ENCODE data around the gene CTNNA1. TPM values are rescaled to one million over a fixed set of nuclear protein-coding genes. Genes with fewer than 3 reads are reported as not detected.

CTNNA1 gene
- total and polyA plus RNA-seq, 2 donors (not counting 3 experiments of a cell fraction or from before 2014, with no cell fraction given), result 156 to 394 TPM

DNA sequence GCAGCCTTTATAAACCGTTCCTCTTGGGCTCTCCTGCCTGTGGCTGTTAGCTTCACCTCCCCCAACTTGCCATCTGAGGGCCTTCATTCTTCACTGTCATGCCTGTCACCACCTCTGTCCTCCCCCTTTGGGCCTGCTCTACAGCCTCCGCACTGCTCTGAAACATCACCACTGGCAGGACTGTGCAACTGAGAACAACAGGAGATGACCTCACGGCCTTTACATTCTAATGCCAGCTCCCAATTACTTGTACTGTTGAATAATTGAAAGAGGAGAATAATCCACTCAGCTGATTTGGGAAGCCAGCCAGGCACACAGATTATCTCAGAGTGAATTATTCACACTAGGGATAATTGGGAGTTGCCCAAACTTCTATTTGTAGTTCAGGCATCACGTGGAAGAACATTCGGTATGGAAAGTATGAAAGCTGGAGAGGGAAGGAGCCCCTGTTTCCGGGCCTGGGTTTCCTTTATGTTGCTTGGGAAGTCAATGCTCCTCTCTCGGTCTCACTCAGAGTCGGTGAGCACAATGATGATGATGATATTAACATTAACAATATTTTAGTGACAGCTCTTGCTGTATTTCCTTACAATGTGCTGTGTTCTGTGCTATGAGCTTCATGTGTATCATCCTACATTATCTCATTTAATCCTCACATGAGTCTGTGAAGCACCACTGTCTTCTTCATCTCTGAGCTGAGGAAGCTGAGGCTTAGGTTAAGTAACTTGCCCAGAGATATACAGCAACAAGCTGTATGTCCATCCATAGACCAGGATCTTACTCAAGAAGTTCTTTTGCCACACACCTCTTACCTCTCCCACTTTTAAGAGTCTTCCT is 221.2 kb downstream of the CTNNA1 start:
- Histone ChIP-seq H3K9ac (replicated peaks; ENCODE audit: extremely low read depth, insufficient read depth, low read length) (no peak overlapping the region), H3K4me3 (replicated peaks in 1 of 3; ENCODE audit: insufficient read depth in 1 of 3, low read depth in 1 of 3, low read length in 3 of 3) (no peak overlapping the region), H3K4me2 (ENCODE audit: insufficient read depth, low read length) (peak overlapping the region; percentile 5), H4K20me1 (replicated peaks; ENCODE audit: control insufficient read depth, extremely low read depth, insufficient read depth, low read length) (no peaks in the 10 kb centered on the region), H3K9me1 (replicated peaks; ENCODE audit: control insufficient read depth, extremely low read depth, insufficient read depth, low read length) (no peaks in the 10 kb centered on the region), H3K27ac (ENCODE audit: insufficient read depth, low read depth, low read length) (peak overlapping the region; percentile 52), H3K27me3 (ENCODE audit: control insufficient read depth in 2 of 2, insufficient read depth in 2 of 2, low read length in 2 of 2) (no peaks in the 10 kb centered on the region), H3K9me3 (replicated peaks; ENCODE audit: control insufficient read depth, insufficient read depth, low read length) (no peaks in the 10 kb centered on the region), H3K79me2 (ENCODE audit: control insufficient read depth, insufficient read depth, low read length) (no peaks in the 10 kb centered on the region), H2AFZ (ENCODE audit: low read depth, low read length) (no peak overlapping the region), H3K4me1 (ENCODE audit: control insufficient read depth, extremely low read depth, insufficient read depth, low read length) (peaks cover 13% of the 10 kb centered on the region), H3K36me3 (ENCODE audit: control insufficient read depth in 2 of 2, extremely low read depth in 1 of 2, insufficient read depth in 2 of 2, low read length in 2 of 2) (no peaks in the 10 kb centered on the region)
- DNase-seq (ENCODE audit: low read depth, low spot score), result peak; percentile 97
- ChIA-PET CTCF (interaction anchor here (1.0 to 2.4 kb wide), 6 partner anchors 9 to 150 kb away, joined by 3 to 9 read pairs (median 6); no protein-coding TSS in a partner anchor), POLR2A (no interaction called here)
- TF ChIP-seq JUN (IDR thresholded peaks at IDR 0.05; ENCODE audit: borderline replicate concordance, insufficient read depth, insufficient read length, low read depth), result peak; percentile 31
- TF ChIP-seq GATA2 (IDR thresholded peaks at IDR 0.05; ENCODE audit: insufficient read depth, insufficient read length, low read depth, low read length), result no peak
- dilution Hi-C loops (cut with MboI; ENCODE audit: extremely low pct_ligation_motif_present, low sequenced_read_pairs), result no loop called here
- intact Hi-C loops (cut with micrococcal nuclease), result no loop called here
- BruUV-seq (replicated peaks), result TSS peak; percentile 74
- FAIRE-seq, result peak; percentile 98

DNA sequence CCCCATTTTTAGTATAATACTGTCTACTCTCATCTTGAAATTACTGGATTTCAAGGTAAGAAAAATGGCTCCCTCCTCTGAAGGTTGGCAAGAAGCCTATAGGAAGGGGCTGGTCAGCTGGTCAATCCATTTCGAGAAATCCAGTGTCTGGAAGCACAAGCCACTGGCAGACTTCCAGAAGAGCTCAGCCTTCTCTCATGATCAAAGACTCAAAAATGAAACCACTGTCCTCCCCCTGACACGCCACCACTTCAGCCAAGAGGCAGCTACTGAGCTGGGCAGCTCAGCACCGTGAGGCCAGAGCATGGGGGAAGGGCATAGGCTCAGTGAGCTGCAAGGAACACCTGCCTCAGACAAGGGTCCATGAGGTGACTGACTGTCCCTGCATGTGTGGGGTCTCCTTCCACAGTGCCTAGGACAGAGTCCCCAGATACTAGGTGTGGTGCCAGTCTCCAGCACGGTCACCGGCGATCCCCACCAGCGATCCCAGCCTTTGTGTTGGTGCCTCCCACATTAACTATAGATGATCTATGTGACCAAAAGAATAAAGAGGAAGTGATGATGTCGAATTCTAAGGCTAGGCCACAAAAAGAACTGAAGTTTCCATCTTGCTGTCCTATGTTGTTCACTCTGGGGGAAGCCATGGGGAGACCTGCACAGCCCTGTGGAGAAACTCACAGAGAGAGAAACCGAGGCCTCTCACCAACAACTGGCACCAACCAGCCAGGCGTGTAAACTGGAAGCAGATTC is 222.0 kb downstream of the CTNNA1 start:
- FAIRE-seq (peak; percentile 35), DNase-seq (ENCODE audit: low read depth, low spot score) (peak; percentile 66)
- intact Hi-C loops (cut with micrococcal nuclease), result no loop called here
- Histone ChIP-seq H3K27ac (ENCODE audit: insufficient read depth, low read depth, low read length) (peak overlapping the region; percentile 52), H4K20me1 (replicated peaks; ENCODE audit: control insufficient read depth, extremely low read depth, insufficient read depth, low read length) (no peaks in the 10 kb centered on the region), H3K36me3 (ENCODE audit: control insufficient read depth in 2 of 2, extremely low read depth in 1 of 2, insufficient read depth in 2 of 2, low read length in 2 of 2) (no peaks in the 10 kb centered on the region), H3K4me1 (ENCODE audit: control insufficient read depth, extremely low read depth, insufficient read depth, low read length) (peaks cover 13% of the 10 kb centered on the region), H3K79me2 (ENCODE audit: control insufficient read depth, insufficient read depth, low read length) (no peaks in the 10 kb centered on the region), H3K27me3 (ENCODE audit: control insufficient read depth in 2 of 2, insufficient read depth in 2 of 2, low read length in 2 of 2) (no peaks in the 10 kb centered on the region), H3K9me3 (replicated peaks; ENCODE audit: control insufficient read depth, insufficient read depth, low read length) (no peaks in the 10 kb centered on the region), H3K9me1 (replicated peaks; ENCODE audit: control insufficient read depth, extremely low read depth, insufficient read depth, low read length) (no peaks in the 10 kb centered on the region), H2AFZ (ENCODE audit: low read depth, low read length) (no peak overlapping the region), H3K4me3 (replicated peaks in 1 of 3; ENCODE audit: insufficient read depth in 1 of 3, low read depth in 1 of 3, low read length in 3 of 3) (no peak overlapping the region), H3K9ac (replicated peaks; ENCODE audit: extremely low read depth, insufficient read depth, low read length) (no peak overlapping the region), H3K4me2 (ENCODE audit: insufficient read depth, low read length) (no peak overlapping the region)
- dilution Hi-C loops (cut with MboI; ENCODE audit: extremely low pct_ligation_motif_present, low sequenced_read_pairs), result no loop called here
- BruUV-seq (replicated peaks), result no TSS peak
- TF ChIP-seq FOS (IDR thresholded peaks at IDR 0.05; ENCODE audit: borderline replicate concordance, insufficient read depth, low read length), result no peak
- no peak for TF ChIP-seq MYC (IDR thresholded peaks at IDR 0.05; ENCODE audit: low read depth, low read length)
- no peak for TF ChIP-seq JUN (IDR thresholded peaks at IDR 0.05; ENCODE audit: borderline replicate concordance, insufficient read depth, insufficient read length, low read depth)
- TF ChIP-seq EZH2 (IDR thresholded peaks at IDR 0.05; ENCODE audit: borderline replicate concordance, low read depth, low read length, severe bottlenecking), result no peak
- TF ChIP-seq, protein P1, sequence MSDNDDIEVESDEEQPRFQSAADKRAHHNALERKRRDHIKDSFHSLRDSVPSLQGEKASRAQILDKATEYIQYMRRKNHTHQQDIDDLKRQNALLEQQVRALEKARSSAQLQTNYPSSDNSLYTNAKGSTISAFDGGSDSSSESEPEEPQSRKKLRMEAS (IDR thresholded peaks at IDR 0.05; ENCODE audit: insufficient read depth, insufficient read length), result no peak
- TF ChIP-seq POLR2AphosphoS5 (IDR thresholded peaks at IDR 0.05; ENCODE audit: insufficient read depth, low read depth, low read length), result no peak
- ChIA-PET CTCF (interaction anchor here (1.4 to 2.4 kb wide), 5 partner anchors 10 to 29 kb away, joined by 3 to 9 read pairs (median 7); no protein-coding TSS in a partner anchor), POLR2A (interaction anchor here (0.6 to 0.7 kb wide), 2 partner anchors 101 to 243 kb away, joined by 3 to 7 read pairs; no protein-coding TSS in a partner anchor)

Data from endothelial cell of umbilical vein (primary cell).